Right lobe of liver (tissue), 6 donors: Measurements from ENCODE around the gene C1QL1. TPM values are rescaled to one million over a fixed set of nuclear protein-coding genes. Genes with fewer than 3 reads are reported as not detected.

Experiments
- ATAC-seq, 4 donors: fragments of 200-7000 bp; cut with Tn5 transposase; one replicate each; pipeline ENCODE4 v1.9.1; 2020; ENCODE audit warnings: mild to moderate bottlenecking in 4 of 4, moderate library complexity in 4 of 4
- DNase-seq, 3 donors: peaks; one replicate each; pipeline ENCODE4 v3.0.0-alpha.2; 2020
- H3K27ac ChIP-seq, 3 donors: fragments of 200-600 bp; one replicate each; pipeline ENCODE4 v1.8.0; 2022
- H3K27me3 ChIP-seq, 2 donors: fragments of 200-600 bp; one replicate each; pipeline ENCODE4 v1.8.0; 2022
- H3K36me3 ChIP-seq, 4 donors: fragments of 200-600 bp; sonication (generic) in 1 of 4; one replicate each; pipeline versions ENCODE4 v1.5.1 to v1.8.0; 2017 to 2022; ENCODE audit warnings: control low read depth in 1 of 4
- H3K4me1 ChIP-seq, 4 donors: fragments of 200-600 bp; sonication (generic) in 1 of 4; one replicate each; pipeline versions ENCODE4 v1.5.1 to v1.8.0; 2017 to 2022; ENCODE audit warnings: control low read depth in 1 of 4
- H3K4me3 ChIP-seq, 3 donors: fragments of 200-600 bp; one replicate each; pipeline ENCODE4 v1.8.0; 2022
- H3K9me3 ChIP-seq, 4 donors: fragments of 200-600 bp; sonication (generic) in 1 of 4; one replicate each; pipeline versions ENCODE4 v1.5.1 to v1.8.0; 2017 to 2022; ENCODE audit warnings: control low read depth in 1 of 4
- POLR2A ChIP-seq: fragments of 450-650 bp; IDR thresholded peaks from one replicate; pipeline ENCODE4 v1.6.1; 2017; ENCODE audit warnings: antibody characterized with exemption, mild to moderate bottlenecking
- WGBS: methylation state at CpG from one replicate; pipeline ENCODE4 v1.1.6; 2018; ENCODE audit warnings: low coverage, low lambda C conversion rate; ENCODE audit not compliant: insufficient coverage; ENCODE audit errors: missing lambda C conversion rate; 5-methylcytosine and 5-hydroxymethylcytosine counted together
- intact Hi-C, 2 donors: fragments of 100-400 bp; cut with DNase I; formaldehyde crosslinking; loops; one replicate each; pipeline versions ENCODE4 v1.11.2 to v1.14.1; 2022
- total RNA-seq, 6 experiments: library from RNA; depleted of rRNA in 2 of 6; stranded (reverse); fragments of >200 nt in 2 of 6; fragmentation: NEBNext Ultra II Directional in 3 of 6; extraction: Animal tissue kit (Norgen Biotek cat#: 25700) in 3 of 6; gene quantifications; one replicate each; pipeline versions ENCODE4 v1.1.0 to v1.2.4, GENCODE V29; 2016 to 2023
- TF ChIP-seq, protein P1 (sequence below), 4 donors: fragments of 200-600 bp in 3 of 4; fragments of 450-650 bp in 1 of 4; IDR thresholded peaks; one replicate each; pipeline versions ENCODE4 v1.5.1 to v1.8.0; 2016 to 2022; ENCODE audit warnings: antibody characterized with exemption in 4 of 4, mild to moderate bottlenecking in 2 of 4
- donor health status: DM: no; HTN: yes; CAD: no.
- donor health status: DM: no; HTN: no; CAD: no.
- donor health status: DM: no; HTN: no; CAD: no.
- donor health status: DM: no; HTN: yes; CAD: no.
- donor health status: DM: no; HTN: yes; CAD: no.

Gene C1QL1
- total RNA-seq, 6 experiments from 2014 or later, result 0.31 to 0.62 (median 0.38) TPM; not detected in 2

DNA sequence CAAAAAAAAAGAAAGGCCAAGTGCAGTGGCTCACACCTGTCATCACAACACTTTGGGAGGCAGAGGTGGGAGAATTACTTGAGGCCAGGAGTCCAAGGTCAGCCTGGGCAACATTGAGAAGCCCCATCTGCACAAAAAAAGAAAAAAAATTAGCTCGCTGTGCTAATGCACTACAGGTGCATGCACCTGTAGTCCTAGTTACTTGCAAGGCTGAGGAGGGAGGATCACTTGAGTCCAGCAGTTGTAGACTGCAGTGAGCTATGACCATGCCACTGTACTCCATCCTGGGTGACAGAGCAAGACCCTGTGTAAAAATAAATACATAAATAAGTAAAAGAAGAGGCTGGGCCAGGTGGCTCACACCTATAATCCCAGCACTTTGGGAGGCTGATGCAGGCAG is 43.7 kb upstream of the C1QL1 start:
- Histone ChIP-seq H3K4me3 (no peak overlapping the region), H3K27ac (no peak overlapping the region), H3K27me3 (no peaks in the 10 kb centered on the region), H3K36me3 (no peaks in the 10 kb centered on the region), H3K9me3 (no peaks in the 10 kb centered on the region), H3K4me1 (peaks cover 0 to 13% (median 8%) of the 10 kb centered on the region in 4 donors)
- WGBS, result 100% methylated on average over 1 of the region's 1 CpG
- no peak for TF ChIP-seq POLR2A
- TF ChIP-seq, protein P1, sequence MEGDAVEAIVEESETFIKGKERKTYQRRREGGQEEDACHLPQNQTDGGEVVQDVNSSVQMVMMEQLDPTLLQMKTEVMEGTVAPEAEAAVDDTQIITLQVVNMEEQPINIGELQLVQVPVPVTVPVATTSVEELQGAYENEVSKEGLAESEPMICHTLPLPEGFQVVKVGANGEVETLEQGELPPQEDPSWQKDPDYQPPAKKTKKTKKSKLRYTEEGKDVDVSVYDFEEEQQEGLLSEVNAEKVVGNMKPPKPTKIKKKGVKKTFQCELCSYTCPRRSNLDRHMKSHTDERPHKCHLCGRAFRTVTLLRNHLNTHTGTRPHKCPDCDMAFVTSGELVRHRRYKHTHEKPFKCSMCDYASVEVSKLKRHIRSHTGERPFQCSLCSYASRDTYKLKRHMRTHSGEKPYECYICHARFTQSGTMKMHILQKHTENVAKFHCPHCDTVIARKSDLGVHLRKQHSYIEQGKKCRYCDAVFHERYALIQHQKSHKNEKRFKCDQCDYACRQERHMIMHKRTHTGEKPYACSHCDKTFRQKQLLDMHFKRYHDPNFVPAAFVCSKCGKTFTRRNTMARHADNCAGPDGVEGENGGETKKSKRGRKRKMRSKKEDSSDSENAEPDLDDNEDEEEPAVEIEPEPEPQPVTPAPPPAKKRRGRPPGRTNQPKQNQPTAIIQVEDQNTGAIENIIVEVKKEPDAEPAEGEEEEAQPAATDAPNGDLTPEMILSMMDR (IDR thresholded peaks at IDR 0.05), result no peak
- DNase-seq (no peak), ATAC-seq (no peak)
- intact Hi-C loops, result no loop called here

DNA sequence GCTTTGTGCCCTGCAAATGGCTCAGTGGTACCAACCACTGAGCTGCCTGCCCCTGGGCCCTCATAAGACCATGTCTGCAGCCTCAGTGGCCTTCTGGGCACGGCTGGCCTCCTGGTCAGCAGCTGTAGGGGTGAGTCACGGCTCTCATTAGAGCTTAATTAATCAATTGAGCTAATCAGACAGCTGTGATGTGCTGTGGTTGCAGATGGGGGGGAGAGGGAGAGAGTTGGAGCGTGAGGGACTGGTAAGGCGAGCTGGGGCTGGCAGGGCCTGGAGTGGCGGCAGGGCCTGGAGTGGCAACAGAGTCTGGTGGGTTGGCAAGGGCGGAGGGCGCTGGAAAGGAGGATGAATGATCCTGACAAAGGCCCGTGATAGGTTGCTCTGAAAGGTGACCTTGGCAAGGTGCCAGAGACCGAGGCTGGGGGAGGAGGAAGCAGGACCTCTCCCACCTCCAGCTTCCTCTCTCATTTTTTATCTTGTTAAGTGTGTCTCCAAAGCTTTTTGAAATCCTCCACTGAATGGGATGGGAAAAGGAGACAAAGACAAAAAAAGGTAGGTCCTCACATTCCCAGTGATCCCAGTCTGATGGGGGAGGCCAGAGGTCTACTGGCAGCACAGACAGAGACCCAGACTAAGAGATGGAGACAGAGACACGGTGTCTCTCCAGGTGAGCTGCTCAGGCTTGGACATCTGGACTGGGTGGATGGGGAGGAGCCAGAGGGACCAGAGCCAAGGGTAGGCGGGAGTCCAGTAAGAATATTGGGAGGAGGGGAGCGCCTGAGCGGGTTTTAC is 41.8 kb upstream of the C1QL1 start:
- DNase-seq (no peak), ATAC-seq (peak in 1 of 4 donors; percentile 9)
- Histone ChIP-seq H3K27me3 (no peaks in the 10 kb centered on the region), H3K4me3 (no peak overlapping the region), H3K9me3 (no peaks in the 10 kb centered on the region), H3K27ac (no peak overlapping the region), H3K36me3 (no peaks in the 10 kb centered on the region), H3K4me1 (no peaks in the 10 kb centered on the region)
- intact Hi-C loops, result no loop called here
- TF ChIP-seq, protein P1 (IDR thresholded peaks at IDR 0.05), result no peak
- no peak for TF ChIP-seq POLR2A
- WGBS, result 90% methylated on average over 8 of the region's 13 CpGs

DNA sequence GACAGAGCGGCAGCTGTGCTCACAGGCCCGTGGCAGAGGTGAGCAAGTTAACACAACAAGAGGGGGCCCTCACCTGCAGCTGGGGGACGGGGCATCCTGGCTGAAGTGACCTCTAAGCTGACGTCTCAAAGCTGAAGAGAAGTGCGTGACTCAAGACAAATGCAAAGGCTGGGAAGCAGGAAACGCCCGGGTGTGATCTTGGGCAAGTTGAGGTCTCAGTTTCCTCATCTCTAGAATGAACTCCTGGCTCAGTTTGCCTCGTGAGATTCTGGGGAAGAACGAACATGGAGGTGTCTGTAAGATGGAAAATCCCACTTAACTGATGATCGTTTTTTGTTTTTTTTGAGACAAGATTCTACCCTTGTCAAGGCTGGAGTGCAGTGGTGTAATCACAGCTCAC is 40.1 kb upstream of the C1QL1 start:
- intact Hi-C loops, result no loop called here
- H3K9me3 ChIP-seq, result no peaks in the 10 kb centered on the region
- no peak overlapping the region for H3K4me3 ChIP-seq
- 56% methylated on average over 10 of the region's 10 CpGs for WGBS
- no peaks in the 10 kb centered on the region for H3K4me1 ChIP-seq
- no peaks in the 10 kb centered on the region for H3K36me3 ChIP-seq
- no peaks in the 10 kb centered on the region for H3K27me3 ChIP-seq
- no peak for TF ChIP-seq POLR2A
- TF ChIP-seq, protein P1 (IDR thresholded peaks at IDR 0.05), result no peak
- ATAC-seq (no peak), DNase-seq (no peak)
- no peak overlapping the region for H3K27ac ChIP-seq

DNA sequence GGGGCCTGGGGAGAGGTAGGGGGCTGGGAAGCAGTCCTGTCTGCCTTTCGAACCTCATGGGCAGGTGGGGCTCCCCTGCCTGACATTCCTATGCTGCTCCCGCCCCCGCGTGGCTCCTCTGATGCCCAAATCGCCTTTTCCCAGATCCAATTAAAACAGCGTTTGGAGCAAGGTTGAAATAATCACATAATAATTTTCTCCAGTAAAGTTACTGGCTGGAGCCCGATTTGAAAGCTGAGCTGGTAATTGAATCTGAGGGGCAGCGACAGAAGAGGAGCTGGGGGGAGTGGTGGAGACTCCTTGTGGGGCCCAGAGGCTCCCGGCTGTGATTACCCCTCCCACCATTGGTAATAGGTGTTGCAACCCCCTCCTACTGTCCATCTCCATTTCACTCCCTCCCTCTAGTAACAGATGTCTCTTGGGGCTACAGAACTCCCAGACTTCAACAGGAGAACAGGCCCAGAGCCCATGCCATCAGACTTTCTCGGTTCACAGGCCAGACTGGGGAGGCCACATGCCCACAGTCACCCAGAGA is 38.9 kb upstream of the C1QL1 start:
- Histone ChIP-seq H3K4me1 (no peaks in the 10 kb centered on the region), H3K27ac (no peak overlapping the region), H3K9me3 (no peaks in the 10 kb centered on the region), H3K36me3 (no peaks in the 10 kb centered on the region), H3K27me3 (no peaks in the 10 kb centered on the region), H3K4me3 (no peak overlapping the region)
- 47% methylated on average over 10 of the region's 10 CpGs for WGBS
- TF ChIP-seq POLR2A, result no peak
- TF ChIP-seq, protein P1 (IDR thresholded peaks at IDR 0.05), result no peak
- DNase-seq (no peak), ATAC-seq (no peak)
- intact Hi-C loops, result no loop called here
